H9 (cell line): ENCODE measurements around the gene FLT3. TPM values are rescaled to one million over a fixed set of nuclear protein-coding genes. Genes with fewer than 3 reads are reported as not detected.
A peak's percentile ranks its signal among the peaks of the same experiment; 100 is the strongest.

Experiments
- DNase-seq: peaks from one replicate; pipeline ENCODE4 v3.0.0-alpha.2; 2017
- H2AFZ ChIP-seq: one replicate; pipeline ENCODE4 v1.6.1; 2013; ENCODE audit warnings: mild to moderate bottlenecking, low read length, control low read depth, moderate library complexity
- H2AK5ac ChIP-seq: 2 replicates; pipeline ENCODE4 v1.6.1; 2013; ENCODE audit warnings: low read length, control low read depth, mixed read lengths; ENCODE audit not compliant: insufficient read length
- H2BK120ac ChIP-seq: one replicate; pipeline ENCODE4 v1.6.1; 2013; ENCODE audit warnings: low read depth, mild to moderate bottlenecking, low read length, control low read depth, inconsistent platforms; ENCODE audit not compliant: poor library complexity, severe bottlenecking
- H2BK12ac ChIP-seq: 2 replicates; pipeline ENCODE4 v1.6.1; 2013; ENCODE audit warnings: low read length, control low read depth, mixed read lengths, low read depth; ENCODE audit not compliant: insufficient read length
- H2BK15ac ChIP-seq: 2 replicates; pipeline ENCODE4 v1.6.1; 2013; ENCODE audit warnings: low read depth, low read length, control low read depth
- H2BK20ac ChIP-seq: one replicate; pipeline ENCODE4 v1.6.1; 2013; ENCODE audit warnings: low read depth, mild to moderate bottlenecking, low read length, control low read depth, inconsistent platforms; ENCODE audit not compliant: poor library complexity, severe bottlenecking
- H2BK5ac ChIP-seq: 2 replicates; pipeline ENCODE4 v1.6.1; 2013; ENCODE audit warnings: low read length, control low read depth, mixed read lengths; ENCODE audit not compliant: insufficient read length
- H3K14ac ChIP-seq: 2 replicates; pipeline ENCODE4 v1.6.1; 2013; ENCODE audit warnings: low read length, control low read depth; ENCODE audit not compliant: insufficient read depth
- H3K18ac ChIP-seq: 2 replicates; pipeline ENCODE4 v1.6.1; 2013; ENCODE audit warnings: low read depth, mild to moderate bottlenecking, mixed read lengths, low read length, control low read depth; ENCODE audit not compliant: insufficient read length
- H3K23ac ChIP-seq: 2 replicates; pipeline ENCODE4 v1.6.1; 2013; ENCODE audit warnings: low read length, control low read depth, mixed read lengths, low read depth; ENCODE audit not compliant: insufficient read length
- H3K23me2 ChIP-seq: 2 replicates; pipeline ENCODE4 v1.6.1; 2013; ENCODE audit warnings: low read depth, mild to moderate bottlenecking, mixed read lengths, low read length, control low read depth; ENCODE audit not compliant: insufficient read length, poor library complexity, severe bottlenecking
- H3K27ac ChIP-seq: 2 replicates; pipeline ENCODE4 v1.5.1; 2013; ENCODE audit warnings: low read length, control low read depth, mixed read lengths, low read depth; ENCODE audit not compliant: insufficient read length
- H3K27me3 ChIP-seq: 2 replicates; pipeline ENCODE4 v1.6.1; 2013; ENCODE audit warnings: low read length, control low read depth, inconsistent platforms; ENCODE audit not compliant: insufficient read depth
- H3K4ac ChIP-seq: 2 replicates; pipeline ENCODE4 v1.6.1; 2013; ENCODE audit warnings: low read depth, mild to moderate bottlenecking, control low read depth, inconsistent platforms, low read length, moderate library complexity
- H3K4me1 ChIP-seq: 2 replicates; pipeline ENCODE4 v1.6.1; 2013; ENCODE audit warnings: low read length, control low read depth, inconsistent platforms; ENCODE audit not compliant: insufficient read depth
- H3K4me2 ChIP-seq: 2 replicates; pipeline ENCODE4 v1.6.1; 2013; ENCODE audit warnings: low read length, control low read depth, mixed read lengths; ENCODE audit not compliant: insufficient read length, insufficient read depth
- H3K56ac ChIP-seq: 2 replicates; pipeline ENCODE4 v1.6.1; 2013; ENCODE audit warnings: low read depth, mild to moderate bottlenecking, mixed read lengths, low read length, control low read depth; ENCODE audit not compliant: insufficient read length
- H3K79me1 ChIP-seq: 2 replicates; pipeline ENCODE4 v1.6.1; 2013; ENCODE audit warnings: low read depth, mild to moderate bottlenecking, moderate library complexity, low read length, control low read depth, inconsistent platforms; ENCODE audit not compliant: insufficient read depth, poor library complexity, severe bottlenecking
- H3K79me2 ChIP-seq: 2 replicates; pipeline ENCODE4 v1.6.1; 2013; ENCODE audit warnings: low read length, control low read depth, inconsistent platforms; ENCODE audit not compliant: insufficient read depth
- H3K9ac ChIP-seq: 2 replicates; pipeline ENCODE4 v1.6.1; 2013; ENCODE audit warnings: low read length, control low read depth, mixed read lengths; ENCODE audit not compliant: insufficient read length; ENCODE audit errors: extremely low read depth
- H3K9me3 ChIP-seq: one replicate; pipeline ENCODE4 v1.6.1; 2013; ENCODE audit warnings: low read depth, low read length, inconsistent platforms; ENCODE audit not compliant: control insufficient read depth
- H3T11ph ChIP-seq: one replicate; pipeline ENCODE4 v1.6.1; 2013; ENCODE audit warnings: mild to moderate bottlenecking, low read length, control low read depth, inconsistent platforms
- H4K20me1 ChIP-seq: one replicate; pipeline ENCODE4 v1.6.1; 2013; ENCODE audit not compliant: control insufficient read depth, insufficient read length, insufficient read depth
- H4K5ac ChIP-seq: 2 replicates; pipeline ENCODE4 v1.6.1; 2013; ENCODE audit warnings: low read depth, mild to moderate bottlenecking, mixed read lengths, low read length, control low read depth; ENCODE audit not compliant: insufficient read length
- H4K8ac ChIP-seq: replicated peaks from 2 replicates; pipeline ENCODE4 v1.6.1; 2013; ENCODE audit warnings: low read length, control low read depth, mixed read lengths, low read depth; ENCODE audit not compliant: insufficient read length
- H4K91ac ChIP-seq: 2 replicates; pipeline ENCODE4 v1.6.1; 2013; ENCODE audit warnings: low read depth, mild to moderate bottlenecking, moderate library complexity, mixed read lengths, low read length, control low read depth; ENCODE audit not compliant: insufficient read length
- H3K27ac Mint-ChIP-seq, 3 experiments: 2 replicates in 2 of 3; 3 replicates in 1 of 3; pipeline ENCODE4 v1.8.0; 2020 to 2021; ENCODE audit warnings: mixed read lengths in 3 of 3, mild to moderate bottlenecking in 1 of 3, moderate library complexity in 1 of 3
- H3K27me3 Mint-ChIP-seq: 2 replicates; pipeline ENCODE4 v1.8.0; 2021; ENCODE audit warnings: low read depth, mild to moderate bottlenecking, moderate library complexity, mixed read lengths
- H3K36me3 Mint-ChIP-seq, 3 experiments: 2 replicates in 2 of 3; 3 replicates in 1 of 3; pipeline ENCODE4 v1.8.0; 2020 to 2021; ENCODE audit warnings: low read depth in 3 of 3, mixed read lengths in 3 of 3; ENCODE audit not compliant: insufficient read depth in 1 of 3
- H3K4me1 Mint-ChIP-seq, 2 experiments: 2 replicates each; pipeline ENCODE4 v1.8.0; 2020; ENCODE audit warnings: mixed read lengths in 2 of 2
- H3K4me3 Mint-ChIP-seq, 2 experiments: 2 replicates in 1 of 2; 3 replicates in 1 of 2; pipeline ENCODE4 v1.8.0; 2020 to 2021; ENCODE audit warnings: mild to moderate bottlenecking in 2 of 2, mixed read lengths in 2 of 2, moderate library complexity in 1 of 2
- H3K9me3 Mint-ChIP-seq, 2 experiments: 2 replicates in 1 of 2; 3 replicates in 1 of 2; pipeline ENCODE4 v1.8.0; 2020; ENCODE audit warnings: mild to moderate bottlenecking in 2 of 2, mixed read lengths in 2 of 2, moderate library complexity in 1 of 2
- CTCF ChIP-seq: fragments of 200-600 bp; sonication (generic); conservative IDR thresholded peaks from 3 replicates; pipeline ENCODE4 v1.8.0; 2021; ENCODE audit warnings: antibody characterized with exemption, mild to moderate bottlenecking
- WGBS: extraction: QIAGEN DNeasy Blood & Tissue Kit; methylation state at CpG from one replicate; pipeline ENCODE4 v1.1.7; 2013; ENCODE audit warnings: missing lambda C conversion rate, low lambda C conversion rate, mixed read lengths; ENCODE audit not compliant: insufficient read length; ENCODE audit errors: extremely low coverage; 5-methylcytosine and 5-hydroxymethylcytosine counted together
- total RNA-seq: library from RNA; stranded (reverse); gene quantifications from 2 replicates; pipeline ENCODE4 v1.2.1, GENCODE V29; 2021

Gene FLT3
- total RNA-seq, 1 experiment from 2014 or later = 0.44 TPM

- Histone ChIP-seq H3K9ac (peak overlapping the region; percentile 91), H3K4me2 (peak overlapping the region; percentile 81), H4K20me1 (no peaks in the 10 kb centered on the region), H3K14ac (peak overlapping the region; percentile 78), H3K4ac (no peak overlapping the region), H4K5ac (no peak overlapping the region), H3K56ac (no peak overlapping the region), H3K23me2 (peaks cover 12% of the 10 kb centered on the region), H4K91ac (no peak overlapping the region), H3K9me3 (no peaks in the 10 kb centered on the region), H3T11ph (no peak overlapping the region), H2AK5ac (no peak overlapping the region), H3K79me2 (peaks cover 15% of the 10 kb centered on the region; the same call in 1 of the 2 replicates), H2BK15ac (no peak overlapping the region), H3K79me1 (no peaks in the 10 kb centered on the region), H3K4me1 (0 out of 2 replicates have a peak, but pooled peaks cover 2% of the 10 kb centered on the region), H3K27ac (peak overlapping the region; percentile 53), H2BK120ac (no peak overlapping the region), H3K23ac (no peak overlapping the region), H2BK20ac (no peak overlapping the region), H2BK12ac (no peak overlapping the region), H2BK5ac (no peak overlapping the region), H3K18ac (peak overlapping the region; percentile 11), H3K27me3 (no peaks in the 10 kb centered on the region), H4K8ac (no peak overlapping the region), H2AFZ (no peak overlapping the region)
- Mint-ChIP-seq H3K4me1 (peaks cover 39 to 47% of the 10 kb centered on the region in 2 experiments), H3K27me3 (no peaks in the 10 kb centered on the region), H3K4me3 (peak overlapping the region; percentile 81 to 90), H3K9me3 (no peaks in the 10 kb centered on the region; a peak in 1 of 5 replicates), H3K36me3 (peaks cover 0 to 4% (median 0%) of the 10 kb centered on the region in 3 experiments; a peak in 2 of 7 replicates), H3K27ac (peak overlapping the region; percentile 83 to 96 (median 95); a peak in 6 of 7 replicates)
- whole genome bisulfite sequencing = no CpG with 5 or more reads among the region's 60 CpGs
- TF ChIP-seq CTCF = no peak
- peak; percentile 81 for DNase-seq
Observed at GRCh38 chr13:28138756-28139470, 38.5 kb upstream of the FLT3 start.
